SK-N-MC (cell line): Measurements from ENCODE around the gene FAM118A.

Experiments used
- EZH2 ChIP-seq: fragments of 200-600 bp; sonication (generic); IDR thresholded peaks from one replicate; pipeline ENCODE4 v1.6.1; 2017; ENCODE audit warnings: antibody characterized with exemption
- FOXP2 ChIP-seq: optimal IDR thresholded peaks from 2 replicates; pipeline ENCODE3; 2011; ENCODE audit warnings: mild to moderate bottlenecking, moderate library complexity; ENCODE audit not compliant: insufficient read depth; ENCODE audit errors: extremely low read length, control extremely low read depth
- POLR2AphosphoS5 ChIP-seq: IDR thresholded peaks from 2 replicates; pipeline ENCODE4 v1.6.1; 2012; ENCODE audit warnings: mild to moderate bottlenecking, low read depth, low read length, borderline replicate concordance

DNA sequence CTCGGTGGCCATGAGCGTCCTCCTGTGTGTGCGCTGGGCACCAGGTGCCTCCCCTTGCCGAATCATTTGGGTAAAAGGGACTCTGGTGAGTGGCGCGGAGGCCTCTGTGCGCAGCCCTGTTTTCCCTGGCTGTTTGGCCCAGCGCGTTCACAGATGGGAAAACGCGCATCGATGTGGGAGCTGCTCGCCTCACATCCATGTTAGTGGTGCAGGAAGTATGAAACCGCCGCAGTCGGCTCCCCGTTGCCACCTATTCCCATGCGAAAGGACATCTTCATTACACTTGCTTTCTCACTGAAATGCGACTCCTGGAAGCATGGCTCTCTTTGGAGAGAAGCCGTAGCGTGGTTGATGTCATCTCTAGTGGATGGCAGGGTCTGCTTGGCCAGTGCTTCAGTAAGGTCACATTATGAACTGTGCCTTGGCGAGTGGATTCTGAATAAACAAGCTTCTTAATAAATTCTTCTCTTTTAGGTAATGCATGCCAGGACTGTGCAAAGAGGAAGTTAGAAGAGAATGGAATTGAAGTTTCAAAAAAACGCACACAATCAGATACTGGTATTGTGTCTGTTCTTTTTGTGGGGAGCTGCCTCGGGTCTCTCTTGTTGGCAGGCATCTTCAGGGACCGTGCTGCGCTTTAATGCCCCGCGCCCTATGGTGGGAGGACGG is 26.3 kb downstream of the FAM118A start:
- TF ChIP-seq POLR2AphosphoS5 (no peak), EZH2 (no peak), FOXP2 (no peak)
